Gastroesophageal sphincter (tissue), 4 donors: Measurements from ENCODE around the gene CDKAL1. TPM values are rescaled to one million over a fixed set of nuclear protein-coding genes. Genes with fewer than 3 reads are reported as not detected.

Experiments used
- ATAC-seq: fragments of 150-250 bp; one replicate; pipeline ENCODE4 v1.9.1; 2016; ENCODE audit warnings: mild to moderate bottlenecking, moderate library complexity
- H3K27ac ChIP-seq, 4 donors: fragments of 200-600 bp; sonication (generic) in 3 of 4; 1 replicate in 3 of 4; 2 replicates in 1 of 4; pipeline ENCODE4 v1.5.1; 2016 to 2019
- H3K27me3 ChIP-seq: fragments of 200-600 bp; sonication (generic); one replicate; pipeline ENCODE4 v1.5.1; 2019
- H3K36me3 ChIP-seq, 2 donors: fragments of 200-600 bp; sonication (generic); one replicate each; pipeline ENCODE4 v1.5.1; 2019; ENCODE audit warnings: control low read depth in 1 of 2
- H3K4me1 ChIP-seq, 3 donors: fragments of 200-600 bp; sonication (generic); 1 replicate in 2 of 3; 2 replicates in 1 of 3; pipeline ENCODE4 v1.5.1; 2016 to 2019; ENCODE audit warnings: control low read depth in 2 of 3
- H3K4me3 ChIP-seq, 2 donors: fragments of 200-600 bp; sonication (generic); one replicate each; pipeline ENCODE4 v1.5.1; 2019; ENCODE audit warnings: mild to moderate bottlenecking in 1 of 2, moderate library complexity in 1 of 2
- H3K9me3 ChIP-seq, 3 donors: fragments of 200-600 bp; sonication (generic); one replicate each; pipeline ENCODE4 v1.5.1; 2017 to 2019; ENCODE audit warnings: control low read depth in 2 of 3
- CTCF ChIP-seq, 4 experiments: fragments of 200-600 bp in 2 of 4; fragments of 450-650 bp in 2 of 4; sonication (generic) in 1 of 4; IDR thresholded peaks; one replicate each; pipeline ENCODE4 v1.5.1; 2017 to 2019; ENCODE audit warnings: antibody characterized with exemption in 4 of 4, mild to moderate bottlenecking in 2 of 4, moderate library complexity in 2 of 4
- EP300 ChIP-seq: sonication (generic); formaldehyde crosslinking; IDR thresholded peaks from one replicate; pipeline ENCODE4 v1.6.1; 2017; ENCODE audit warnings: antibody characterized with exemption, mild to moderate bottlenecking
- POLR2A ChIP-seq, 2 donors: fragments of 450-650 bp; IDR thresholded peaks; one replicate each; pipeline ENCODE4 v1.6.1; 2017; ENCODE audit warnings: antibody characterized with exemption in 2 of 2, mild to moderate bottlenecking in 2 of 2, moderate library complexity in 1 of 2
- POLR2AphosphoS5 ChIP-seq: sonication (generic); formaldehyde crosslinking; IDR thresholded peaks from one replicate; pipeline ENCODE4 v1.6.1; 2017; ENCODE audit warnings: antibody characterized with exemption
- WGBS, 2 donors: methylation state at CpG; one replicate each; pipeline ENCODE4 v1.1.5; 2018; ENCODE audit warnings: low coverage in 1 of 2; 5-methylcytosine and 5-hydroxymethylcytosine counted together
- total RNA-seq, 4 donors: library from RNA; depleted of rRNA; stranded (reverse); fragments of >200 nt; gene quantifications; one replicate each; pipeline ENCODE4 v1.1.0, GENCODE V29; 2016

CDKAL1 gene
- total RNA-seq, 4 donors from 2014 or later, result 10.9 to 17.9 (median 15.0) TPM

GRCh38 chr6:21198032-21198640, 663.9 kb downstream of the CDKAL1 start:
- peaks cover 0 to 18% (median 0%) of the 10 kb centered on the region in 3 donors for H3K4me1 ChIP-seq
- TF ChIP-seq CTCF (IDR thresholded peaks at IDR 0.05) (no peak), POLR2AphosphoS5 (no peak), POLR2A (IDR thresholded peaks at IDR 0.05) (no peak), EP300 (no peak)
- H3K27ac ChIP-seq, result no peak overlapping the region
- ATAC-seq, result no peak
- no peaks in the 10 kb centered on the region for H3K9me3 ChIP-seq
- WGBS, 2 donors, result 56 to 71% methylated on average over 3 to 5 of the region's 5 CpGs
- H3K36me3 ChIP-seq, result peaks cover 0 to 3% of the 10 kb centered on the region in 2 donors
- H3K27me3 ChIP-seq, result no peaks in the 10 kb centered on the region
- H3K4me3 ChIP-seq, result no peak overlapping the region

GRCh38 chr6:21199262-21199661, 665.0 kb downstream of the CDKAL1 start:
- Histone ChIP-seq H3K27me3 (no peaks in the 10 kb centered on the region), H3K36me3 (peaks cover 0 to 3% of the 10 kb centered on the region in 2 donors), H3K27ac (no peak overlapping the region), H3K9me3 (no peaks in the 10 kb centered on the region), H3K4me1 (peaks cover 0 to 18% (median 0%) of the 10 kb centered on the region in 3 donors), H3K4me3 (no peak overlapping the region)
- WGBS, 2 donors, result 80% methylated on average over 5 of the region's 6 CpGs; no CpG with 5 or more reads in 1 of the 2 donors
- no peak for ATAC-seq
- no peak for TF ChIP-seq EP300

- Histone ChIP-seq H3K36me3 (peaks cover 0 to 3% of the 10 kb centered on the region in 2 donors), H3K4me3 (no peak overlapping the region), H3K27me3 (no peaks in the 10 kb centered on the region), H3K27ac (no peak overlapping the region), H3K9me3 (no peaks in the 10 kb centered on the region), H3K4me1 (peaks cover 0 to 18% (median 0%) of the 10 kb centered on the region in 3 donors)
- 31 to 32% methylated on average over 6 to 7 of the region's 7 CpGs for WGBS, 2 donors
- ATAC-seq, result no peak
- no peak for TF ChIP-seq POLR2AphosphoS5
- TF ChIP-seq POLR2A (IDR thresholded peaks at IDR 0.05), result no peak
- no peak for TF ChIP-seq EP300
- TF ChIP-seq CTCF (IDR thresholded peaks at IDR 0.05), result no peak
Observed at GRCh38 chr6:21200134-21200870, 666.0 kb downstream of the CDKAL1 start.

- Histone ChIP-seq H3K4me3 (no peak overlapping the region), H3K36me3 (peaks cover 0 to 3% of the 10 kb centered on the region in 2 donors), H3K27ac (no peak overlapping the region), H3K9me3 (no peaks in the 10 kb centered on the region), H3K27me3 (no peaks in the 10 kb centered on the region), H3K4me1 (peaks cover 0 to 14% (median 0%) of the 10 kb centered on the region in 3 donors)
- TF ChIP-seq POLR2AphosphoS5 (no peak), POLR2A (IDR thresholded peaks at IDR 0.05) (no peak), EP300 (no peak), CTCF (IDR thresholded peaks at IDR 0.05) (no peak)
- WGBS, 2 donors, result 69 to 77% methylated on average over 4 of the region's 4 CpGs
- no peak for ATAC-seq
Observed at GRCh38 chr6:21201187-21201586, 666.9 kb downstream of the CDKAL1 start.

GRCh38 chr6:21201637-21202350, 667.5 kb downstream of the CDKAL1 start:
- ATAC-seq, result no peak
- Histone ChIP-seq H3K4me3 (no peak overlapping the region), H3K36me3 (peaks cover 0 to 4% of the 10 kb centered on the region in 2 donors), H3K9me3 (no peaks in the 10 kb centered on the region), H3K27ac (no peak overlapping the region), H3K27me3 (no peaks in the 10 kb centered on the region), H3K4me1 (peaks cover 0 to 14% (median 0%) of the 10 kb centered on the region in 3 donors)
- TF ChIP-seq CTCF (IDR thresholded peaks at IDR 0.05), result no peak
- no peak for TF ChIP-seq POLR2AphosphoS5
- no peak for TF ChIP-seq POLR2A (IDR thresholded peaks at IDR 0.05)
- TF ChIP-seq EP300, result no peak
- WGBS, 2 donors, result 77 to 84% methylated on average over 9 to 10 of the region's 10 CpGs
